ENCODE results near the gene DCAF15.

DCAF15 gene

DNA sequence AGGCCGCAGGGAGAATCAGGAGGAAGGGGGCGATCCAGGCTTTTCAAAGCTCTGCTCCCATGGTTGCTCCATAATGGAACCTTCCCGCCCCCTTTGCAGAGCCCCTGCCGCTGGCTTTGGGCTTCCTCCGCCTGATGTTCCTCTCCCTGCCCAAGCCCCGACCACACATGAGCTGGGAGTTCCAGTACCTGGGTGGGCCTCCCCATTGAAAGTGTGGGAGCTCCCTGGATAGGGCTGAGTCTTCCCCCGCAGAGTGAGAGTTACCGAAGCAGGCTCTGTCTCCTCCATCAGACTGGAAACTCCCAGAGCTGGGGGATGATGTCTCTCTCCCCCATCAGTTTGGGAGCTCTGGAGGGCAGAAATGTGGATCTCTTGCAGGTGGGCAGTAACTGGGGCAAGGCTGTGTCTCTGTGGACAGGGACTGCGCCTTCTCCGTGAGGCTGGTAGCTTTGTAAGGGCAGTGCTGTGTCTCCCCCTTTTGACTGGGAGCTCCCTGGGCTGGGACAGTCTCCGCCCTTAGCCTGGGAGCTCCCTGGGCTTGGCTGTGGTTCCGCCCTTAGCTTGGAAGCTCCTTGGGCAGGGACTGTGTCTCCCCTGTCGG, 722 bp downstream of the DCAF15 start:
- TF ChIP-seq, protein P1, sequence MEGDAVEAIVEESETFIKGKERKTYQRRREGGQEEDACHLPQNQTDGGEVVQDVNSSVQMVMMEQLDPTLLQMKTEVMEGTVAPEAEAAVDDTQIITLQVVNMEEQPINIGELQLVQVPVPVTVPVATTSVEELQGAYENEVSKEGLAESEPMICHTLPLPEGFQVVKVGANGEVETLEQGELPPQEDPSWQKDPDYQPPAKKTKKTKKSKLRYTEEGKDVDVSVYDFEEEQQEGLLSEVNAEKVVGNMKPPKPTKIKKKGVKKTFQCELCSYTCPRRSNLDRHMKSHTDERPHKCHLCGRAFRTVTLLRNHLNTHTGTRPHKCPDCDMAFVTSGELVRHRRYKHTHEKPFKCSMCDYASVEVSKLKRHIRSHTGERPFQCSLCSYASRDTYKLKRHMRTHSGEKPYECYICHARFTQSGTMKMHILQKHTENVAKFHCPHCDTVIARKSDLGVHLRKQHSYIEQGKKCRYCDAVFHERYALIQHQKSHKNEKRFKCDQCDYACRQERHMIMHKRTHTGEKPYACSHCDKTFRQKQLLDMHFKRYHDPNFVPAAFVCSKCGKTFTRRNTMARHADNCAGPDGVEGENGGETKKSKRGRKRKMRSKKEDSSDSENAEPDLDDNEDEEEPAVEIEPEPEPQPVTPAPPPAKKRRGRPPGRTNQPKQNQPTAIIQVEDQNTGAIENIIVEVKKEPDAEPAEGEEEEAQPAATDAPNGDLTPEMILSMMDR (IDR thresholded peaks at IDR 0.05; ENCODE audit: control insufficient read depth, extremely low read depth, insufficient read depth) = no peak
- peak overlapping the region; percentile 84 for H3K4me3 ChIP-seq (ENCODE audit: low read depth, low read length)
- DNase-seq (ENCODE audit: low read depth) = no peak

DNA sequence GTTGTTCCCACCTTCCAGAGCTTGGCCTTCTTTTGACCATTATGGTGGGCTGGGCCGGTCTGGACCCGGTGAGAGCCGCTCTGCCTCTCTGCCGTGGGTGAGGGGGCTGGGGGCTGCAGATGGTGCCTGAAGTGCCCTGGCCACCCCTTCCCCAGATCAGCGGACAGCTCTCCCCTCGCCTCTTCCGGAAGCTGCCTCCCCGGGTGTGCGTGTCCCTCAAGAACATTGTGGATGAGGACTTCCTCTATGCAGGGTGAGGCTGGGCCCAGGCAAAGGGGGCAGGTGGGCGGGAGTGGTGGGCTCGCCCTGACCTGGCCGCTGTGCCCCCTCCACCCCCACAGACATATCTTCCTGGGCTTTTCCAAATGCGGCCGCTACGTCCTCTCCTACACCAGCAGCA, 1.9 kb downstream of the DCAF15 start:
- no peak overlapping the region for H3K4me3 ChIP-seq (ENCODE audit: low read depth, low read length)
- TF ChIP-seq, protein P1 (IDR thresholded peaks at IDR 0.05; ENCODE audit: control insufficient read depth, extremely low read depth, insufficient read depth) = no peak
- DNase-seq (ENCODE audit: low read depth) = no peak

DNA sequence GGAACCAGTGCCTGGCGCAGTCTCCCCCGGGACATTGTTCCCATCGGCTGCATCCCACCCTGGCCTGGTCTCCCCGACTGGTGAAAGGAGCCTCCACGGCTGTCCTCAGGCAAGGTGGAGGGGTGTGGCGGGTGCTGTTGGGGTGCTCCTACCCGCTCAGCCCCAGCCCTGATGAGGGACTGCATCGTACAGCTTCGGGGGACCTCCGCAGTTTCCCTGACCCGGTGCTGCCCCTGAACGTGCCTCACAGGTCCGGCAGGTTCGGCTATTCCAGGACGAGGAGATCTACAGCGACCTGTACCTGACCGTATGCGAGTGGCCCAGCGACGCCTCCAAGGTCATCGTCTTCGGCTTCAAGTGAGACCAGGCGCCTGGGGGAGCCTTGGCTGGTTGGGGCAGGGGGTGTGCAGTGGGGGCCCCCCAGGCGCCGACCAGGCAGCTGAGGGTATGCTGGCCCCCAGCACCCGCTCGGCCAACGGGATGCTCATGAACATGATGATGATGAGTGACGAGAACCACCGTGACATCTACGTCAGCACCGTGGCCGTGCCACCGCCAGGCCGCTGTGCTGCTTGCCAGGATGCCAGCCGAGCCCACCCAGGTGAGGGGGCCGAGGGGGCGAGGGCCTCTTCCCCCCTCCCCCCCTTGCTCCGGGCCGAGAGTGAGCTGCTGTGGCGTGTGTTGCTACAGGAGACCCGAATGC, 3.5 kb downstream of the DCAF15 start:
- H3K4me3 ChIP-seq (ENCODE audit: low read depth, low read length) = no peak overlapping the region
- TF ChIP-seq, protein P1 (IDR thresholded peaks at IDR 0.05; ENCODE audit: control insufficient read depth, extremely low read depth, insufficient read depth) = no peak
- no peak for DNase-seq (ENCODE audit: low read depth)

- TF ChIP-seq, protein P1 (IDR thresholded peaks at IDR 0.05; ENCODE audit: control insufficient read depth, extremely low read depth, insufficient read depth) = no peak
- no peak overlapping the region for H3K4me3 ChIP-seq (ENCODE audit: low read depth, low read length)
- no peak for DNase-seq (ENCODE audit: low read depth)
Measured at GRCh38 chr19:13956365-13956744, 4.0 kb downstream of the DCAF15 start.

DNA sequence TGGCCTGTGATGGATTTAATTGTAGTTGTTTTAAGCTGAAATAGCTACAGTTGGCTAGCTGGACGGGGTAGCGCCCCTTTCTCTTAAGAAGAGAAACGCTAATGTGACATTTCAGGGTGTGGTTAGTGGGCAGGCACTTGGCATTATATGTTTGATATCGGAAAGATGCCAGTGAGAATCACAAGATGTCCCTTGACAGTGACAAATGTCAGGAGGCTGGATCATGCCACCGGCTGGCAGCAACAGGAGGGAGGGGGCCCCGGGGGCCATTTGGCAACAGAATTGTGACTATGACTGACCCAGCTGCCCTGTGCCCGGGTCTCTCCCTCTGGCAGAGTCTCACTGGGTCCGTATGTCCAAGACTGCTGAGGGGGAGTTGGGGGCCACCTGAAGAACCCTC, 4.7 kb downstream of the DCAF15 start:
- H3K4me3 ChIP-seq (ENCODE audit: low read depth, low read length) = no peak overlapping the region
- no peak for DNase-seq (ENCODE audit: low read depth)
- TF ChIP-seq, protein P1 (IDR thresholded peaks at IDR 0.05; ENCODE audit: control insufficient read depth, extremely low read depth, insufficient read depth) = no peak

- no peak overlapping the region for H3K4me3 ChIP-seq (ENCODE audit: low read depth, low read length)
- TF ChIP-seq, protein P1 (IDR thresholded peaks at IDR 0.05; ENCODE audit: control insufficient read depth, extremely low read depth, insufficient read depth) = no peak
- no peak for DNase-seq (ENCODE audit: low read depth)
Measured at GRCh38 chr19:13958043-13958442, 5.7 kb downstream of the DCAF15 start.
